Activated CD8-positive, alpha-beta memory T cell treated with anti-CD3 and anti-CD28 coated beads for 24 hours (primary cell): Measurements from ENCODE around the gene RETREG1.

ENCODE experiments used
- DNase-seq: peaks from one replicate; pipeline ENCODE4 v3.0.0-alpha.2; 2020

RETREG1 gene

GRCh38 chr5:16521521-16522483 is 95.0 kb downstream of the RETREG1 start:
- DNase-seq = no peak

DNA sequence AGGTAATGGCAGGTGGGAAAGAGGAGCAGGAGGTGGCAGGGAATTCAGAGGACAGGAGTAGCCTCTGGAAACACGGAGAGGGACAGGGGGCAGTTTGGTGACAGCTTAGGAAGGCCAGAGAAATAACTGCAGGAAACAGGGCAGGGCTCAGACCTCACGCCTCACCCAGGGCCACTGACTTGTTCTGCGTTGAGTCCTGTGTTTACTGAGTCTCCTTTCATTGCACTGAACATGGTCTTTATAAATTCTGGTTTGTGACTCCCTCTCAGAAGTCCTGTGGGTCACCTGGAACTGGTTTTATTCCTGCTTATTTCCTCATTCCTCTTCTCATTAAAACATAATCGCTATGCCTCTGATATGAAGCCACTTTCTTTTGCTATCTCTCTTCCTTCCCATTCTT is 96.0 kb downstream of the RETREG1 start:
- DNase-seq = no peak

GRCh38 chr5:16519435-16519834 is 97.4 kb downstream of the RETREG1 start:
- DNase-seq = no peak

GRCh38 chr5:16518606-16519005 is 98.2 kb downstream of the RETREG1 start:
- no peak for DNase-seq

- DNase-seq = no peak
Observed at GRCh38 chr5:16515532-16515931, 101.3 kb downstream of the RETREG1 start.

DNA sequence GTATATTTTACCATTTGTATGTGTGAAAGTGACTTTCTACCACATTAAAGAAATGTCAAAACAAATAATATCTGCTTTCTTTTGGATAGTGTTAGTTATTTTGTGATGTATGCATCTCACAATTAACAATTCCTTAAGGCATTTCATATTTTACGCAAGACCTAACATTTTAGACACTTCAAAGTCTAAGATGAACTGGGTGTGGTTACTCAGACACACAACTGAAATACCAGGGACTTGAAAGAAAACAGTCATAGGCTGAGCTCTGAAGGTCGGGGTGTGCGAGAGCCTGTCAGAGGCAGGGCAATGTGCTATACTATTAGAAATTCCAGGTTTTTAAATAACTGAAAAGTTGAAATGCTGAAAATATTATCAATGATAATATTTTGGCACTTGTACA is 106.7 kb downstream of the RETREG1 start:
- DNase-seq = no peak

DNA sequence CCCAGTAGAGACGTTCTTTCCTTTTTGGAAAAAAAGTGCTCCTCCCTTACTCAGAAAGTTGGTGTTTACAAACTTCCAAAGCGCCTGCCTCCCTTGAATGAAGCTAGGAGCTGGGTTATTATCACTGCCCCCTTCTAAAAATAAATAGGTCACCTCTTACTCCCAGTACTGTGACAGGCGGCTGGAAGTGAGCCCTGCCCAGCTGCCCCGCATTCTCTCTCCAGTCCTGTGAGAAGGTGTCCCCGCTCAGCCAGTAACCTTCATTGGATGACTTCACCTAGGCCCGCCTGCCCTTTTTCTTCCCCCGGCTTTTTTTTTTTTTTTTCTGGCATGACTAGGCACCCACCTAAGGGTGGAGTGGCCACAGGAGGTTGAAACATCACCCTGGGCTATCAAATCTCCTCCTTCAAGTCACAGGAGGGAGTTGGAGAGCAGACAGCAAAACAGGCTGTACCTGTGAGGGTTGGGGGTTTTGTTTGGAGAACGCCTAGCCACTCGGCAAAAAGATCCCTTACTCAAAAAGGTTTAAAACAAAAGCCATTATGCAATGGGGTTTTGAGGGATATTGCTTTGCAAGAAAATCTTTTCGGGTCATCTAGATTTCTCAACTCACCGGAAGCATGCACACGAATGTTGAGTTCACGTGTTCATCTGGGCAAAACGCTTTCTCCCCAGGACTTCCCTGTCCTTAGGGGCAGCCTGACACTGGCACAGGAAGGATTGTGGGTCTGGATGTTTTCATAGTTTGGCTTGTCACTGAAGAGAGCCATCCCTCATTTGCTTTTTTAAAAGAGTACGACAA is 107.9 kb downstream of the RETREG1 start:
- DNase-seq = no peak

- no peak for DNase-seq
Observed at GRCh38 chr5:16507716-16508115, 109.1 kb downstream of the RETREG1 start.

DNA sequence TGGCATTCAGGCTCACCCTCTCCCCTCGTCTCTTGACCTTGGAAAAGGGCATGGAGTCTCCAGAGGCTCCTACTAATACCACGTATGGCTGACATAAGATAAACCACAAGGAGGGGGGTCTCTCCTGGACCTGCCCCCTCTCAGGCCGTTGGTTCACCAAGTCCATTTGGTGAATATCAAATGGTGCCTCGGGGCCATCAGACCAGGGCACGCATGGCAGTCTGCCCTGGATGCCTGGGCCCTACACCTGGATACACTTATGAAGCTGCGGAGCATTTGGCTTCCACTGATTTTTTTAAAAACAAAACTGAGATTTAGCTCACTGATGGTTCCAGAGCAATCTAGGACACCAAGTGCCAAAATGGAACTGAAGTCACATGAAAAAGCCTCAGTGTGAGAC is 110.9 kb downstream of the RETREG1 start:
- no peak for DNase-seq

GRCh38 chr5:16505140-16505891 is 111.5 kb downstream of the RETREG1 start:
- no peak for DNase-seq

GRCh38 chr5:16504571-16504970 is 112.2 kb downstream of the RETREG1 start:
- DNase-seq = no peak

DNA sequence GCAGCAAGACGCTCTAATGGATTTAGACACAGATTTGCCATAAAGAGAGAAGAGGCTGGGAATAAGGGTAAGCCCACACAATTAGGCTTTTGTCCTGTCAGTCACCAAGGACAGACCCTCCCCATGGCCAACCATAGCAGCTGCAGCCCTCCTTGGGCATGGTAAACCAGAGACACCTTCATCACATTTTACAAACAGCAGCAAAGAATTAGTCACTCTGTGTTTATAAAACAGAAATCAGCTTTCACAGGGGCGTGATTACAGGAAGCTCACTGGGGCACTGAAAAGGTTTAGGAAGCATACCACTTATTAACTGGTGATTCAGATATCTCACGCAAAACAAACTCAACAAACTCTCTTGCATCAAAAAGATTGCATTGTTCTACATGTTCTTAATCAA is 113.9 kb downstream of the RETREG1 start:
- no peak for DNase-seq

DNA sequence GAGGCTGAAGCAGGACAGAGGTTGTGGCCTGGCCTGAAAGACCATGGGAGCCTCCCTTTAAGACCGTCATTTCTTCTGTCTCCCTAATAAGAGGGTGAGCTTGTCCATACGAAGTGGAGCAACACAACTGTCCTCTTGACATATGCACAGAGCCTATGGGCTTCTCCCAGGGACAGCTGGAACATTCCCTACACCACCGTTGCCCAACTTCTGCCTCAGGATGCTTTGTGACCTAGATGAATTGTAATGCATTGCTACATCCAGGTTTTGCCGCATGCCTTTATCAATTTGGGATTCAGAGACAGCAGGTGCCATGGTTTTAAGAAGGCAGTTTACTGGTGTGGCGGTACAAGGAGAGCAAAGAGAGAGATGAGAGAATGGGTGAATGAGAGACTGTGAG is 116.8 kb downstream of the RETREG1 start:
- DNase-seq = no peak

GRCh38 chr5:16497546-16497945 is 119.3 kb downstream of the RETREG1 start:
- DNase-seq = no peak

GRCh38 chr5:16493261-16493660 is 123.5 kb downstream of the RETREG1 start:
- no peak for DNase-seq

DNA sequence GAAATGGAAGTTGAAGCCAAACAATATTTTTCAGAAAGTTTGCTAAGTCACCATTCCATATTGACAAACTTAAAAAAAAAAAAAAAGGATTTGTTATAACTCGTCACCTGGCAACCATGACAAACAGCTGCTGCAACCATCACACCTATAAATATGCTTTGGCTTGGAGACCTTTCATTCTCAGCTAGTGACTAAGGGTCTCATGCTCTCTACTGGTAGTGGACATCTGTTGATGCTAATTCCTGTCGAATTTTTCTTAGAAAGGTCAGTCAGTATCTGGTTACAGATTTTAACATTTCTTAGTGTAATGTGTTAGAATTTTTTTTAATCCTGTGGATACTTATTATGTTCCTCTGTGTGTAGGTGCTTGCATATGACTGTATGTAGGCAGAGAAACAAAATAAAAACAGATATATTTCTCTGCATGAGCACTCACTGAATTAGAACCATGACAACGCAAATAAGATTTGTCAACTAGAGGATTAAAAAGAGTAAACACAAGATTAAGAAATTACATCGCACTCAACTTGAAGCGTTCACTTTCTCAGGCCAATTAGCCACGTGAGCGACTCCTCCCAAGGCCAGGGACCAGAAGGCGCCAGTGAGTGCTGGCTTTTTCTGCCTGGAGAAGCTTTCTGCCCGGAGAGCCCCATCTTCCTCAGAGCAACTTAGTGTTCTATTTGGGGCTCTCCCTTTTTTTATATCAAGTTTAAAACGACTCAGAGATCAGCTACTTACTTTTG is 124.2 kb downstream of the RETREG1 start:
- DNase-seq = no peak

DNA sequence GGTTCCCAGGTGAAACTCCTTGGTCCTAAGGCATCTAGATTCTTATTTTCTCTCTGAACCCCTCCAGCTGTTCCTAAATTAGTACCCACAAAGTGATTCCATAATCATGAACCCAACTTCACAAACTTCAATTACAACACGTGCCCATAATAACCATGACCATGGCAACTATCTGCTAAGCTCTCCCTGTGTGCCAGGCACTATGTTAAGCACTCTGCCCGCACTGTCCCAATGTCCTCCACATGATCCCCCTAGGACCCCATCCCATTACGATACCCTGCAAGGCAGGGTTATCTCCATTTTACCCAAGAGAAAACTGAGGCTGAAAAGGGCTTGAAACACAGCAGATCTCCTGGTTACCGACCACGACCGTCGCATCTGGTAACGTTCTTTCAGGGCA is 125.9 kb downstream of the RETREG1 start:
- no peak for DNase-seq

- DNase-seq = no peak
Observed at GRCh38 chr5:16489322-16489791, 127.4 kb downstream of the RETREG1 start.

DNA sequence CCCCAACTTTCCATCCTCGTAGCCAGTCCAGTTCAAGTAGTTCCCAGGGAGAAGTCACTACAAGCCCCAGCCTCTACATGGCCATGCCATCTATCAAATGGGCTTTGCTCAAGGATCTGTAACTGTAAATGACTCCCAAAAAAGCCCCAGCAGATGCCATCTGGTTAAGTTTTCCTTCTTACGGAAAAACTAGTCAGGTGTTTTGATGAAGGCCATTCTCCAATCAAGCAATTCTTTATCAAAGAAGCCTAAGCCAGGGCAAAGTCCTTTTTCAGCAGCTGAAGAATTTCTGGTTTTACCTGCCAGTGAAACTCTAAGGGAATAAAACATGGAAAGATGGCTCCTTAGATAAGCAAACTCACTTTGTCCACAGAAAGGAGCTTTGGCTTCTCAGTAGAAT is 129.3 kb downstream of the RETREG1 start:
- no peak for DNase-seq

GRCh38 chr5:16486711-16487111 is 130.1 kb downstream of the RETREG1 start:
- DNase-seq = no peak

- no peak for DNase-seq
Observed at GRCh38 chr5:16485656-16486055, 131.1 kb downstream of the RETREG1 start.

GRCh38 chr5:16484081-16484480 is 132.7 kb downstream of the RETREG1 start:
- DNase-seq = no peak
